ENCODE measurements around the gene CNGB1.
"Not testable (repeated sequence)": the region's sequence is repeated elsewhere in the genome, so short reads cannot be mapped to it uniquely, and the experiment has no call there.

CNGB1 gene

DNA sequence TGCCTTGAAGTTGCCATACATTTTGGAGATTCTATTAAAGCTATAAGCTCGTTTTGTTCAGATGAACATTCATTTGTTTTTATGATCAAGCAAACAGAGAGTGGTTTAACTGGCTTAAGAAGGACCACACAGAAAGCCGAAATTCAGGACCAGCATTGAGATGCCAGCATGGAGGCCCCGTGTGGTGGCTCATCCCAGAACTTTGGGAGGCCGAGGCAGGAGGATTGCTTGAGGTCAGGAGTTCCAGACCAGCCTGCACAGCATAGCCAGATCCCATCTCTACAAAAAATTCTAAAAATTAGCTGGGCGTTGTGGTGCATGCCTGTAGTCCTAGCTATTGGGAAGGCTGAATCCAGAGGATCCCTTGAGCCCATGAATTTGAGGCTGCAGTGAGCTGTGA, 122.7 kb downstream of the CNGB1 start:
- H3K36me3 ChIP-seq (ENCODE audit: control insufficient read depth, insufficient read depth, low read length), result no peaks in the 10 kb centered on the region
- no peak overlapping the region for H3K9ac ChIP-seq (ENCODE audit: low read depth, low read length)
- no peaks in the 10 kb centered on the region for H3K27me3 ChIP-seq (ENCODE audit: control insufficient read depth, insufficient read depth, low read length)

GRCh38 chr16:57846931-57847330, 124.0 kb downstream of the CNGB1 start:
- not testable (repeated sequence) for H3K9me3 ChIP-seq (ENCODE audit: control insufficient read depth, insufficient read depth, low read length); H3K9ac ChIP-seq (ENCODE audit: low read depth, low read length); H3K27me3 ChIP-seq (ENCODE audit: control insufficient read depth, insufficient read depth, low read length); H3K36me3 ChIP-seq (ENCODE audit: control insufficient read depth, insufficient read depth, low read length)
- H3K4me3 ChIP-seq (ENCODE audit: low read depth, low read length), result peak overlapping the region; percentile 14
- H3K4me1 ChIP-seq (ENCODE audit: control insufficient read depth, insufficient read depth, low read length), result peaks cover 11% of the 10 kb centered on the region

More for the DNA sequence above, 122.7 kb downstream of the CNGB1 start:
- Histone ChIP-seq H3K4me1 (ENCODE audit: control insufficient read depth, insufficient read depth, low read length) (peaks cover 11% of the 10 kb centered on the region), H3K4me3 (ENCODE audit: low read depth, low read length) (no peak overlapping the region), H3K9me3 (ENCODE audit: control insufficient read depth, insufficient read depth, low read length) (no peaks in the 10 kb centered on the region)

DNA sequence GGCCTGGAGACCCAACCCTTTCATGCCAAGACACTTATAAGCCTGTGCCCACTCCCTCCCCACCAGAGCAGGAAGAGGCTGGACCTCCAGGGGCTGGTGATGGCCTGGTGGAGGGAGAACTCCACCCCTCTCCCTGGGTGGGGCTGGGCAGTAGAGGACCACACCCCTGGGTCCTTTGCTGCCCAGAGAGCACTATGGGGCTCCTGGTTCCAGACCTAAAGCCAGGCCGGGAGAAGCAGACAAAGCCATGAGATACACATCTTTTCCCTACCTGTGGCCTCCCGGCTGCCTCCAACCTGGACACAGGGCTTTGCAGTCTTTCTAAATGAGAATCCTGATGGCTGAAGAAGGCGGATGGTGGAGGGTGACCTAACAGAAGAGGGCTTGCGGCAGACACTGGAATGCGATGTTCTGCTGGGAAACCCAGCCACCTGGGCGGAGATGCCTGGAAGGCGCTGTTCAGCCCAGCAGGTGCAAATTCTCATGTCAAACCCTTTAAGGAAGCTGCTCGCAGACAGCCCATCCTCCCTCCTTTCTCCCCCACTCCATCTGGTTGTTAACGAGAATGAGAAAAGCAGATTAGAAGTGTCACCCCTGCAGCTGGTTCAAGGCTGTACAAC, 124.7 kb downstream of the CNGB1 start:
- Histone ChIP-seq H3K9me3 (ENCODE audit: control insufficient read depth, insufficient read depth, low read length) (no peaks in the 10 kb centered on the region), H3K27me3 (ENCODE audit: control insufficient read depth, insufficient read depth, low read length) (no peaks in the 10 kb centered on the region), H3K4me1 (ENCODE audit: control insufficient read depth, insufficient read depth, low read length) (peaks cover 11% of the 10 kb centered on the region), H3K4me3 (ENCODE audit: low read depth, low read length) (peak overlapping the region; percentile 14), H3K36me3 (ENCODE audit: control insufficient read depth, insufficient read depth, low read length) (no peaks in the 10 kb centered on the region), H3K9ac (ENCODE audit: low read depth, low read length) (no peak overlapping the region)

GRCh38 chr16:57845115-57845514, 125.8 kb downstream of the CNGB1 start:
- Histone ChIP-seq H3K4me1 (ENCODE audit: control insufficient read depth, insufficient read depth, low read length) (peaks cover 11% of the 10 kb centered on the region), H3K9me3 (ENCODE audit: control insufficient read depth, insufficient read depth, low read length) (no peaks in the 10 kb centered on the region), H3K4me3 (ENCODE audit: low read depth, low read length) (no peak overlapping the region), H3K9ac (ENCODE audit: low read depth, low read length) (no peak overlapping the region), H3K36me3 (ENCODE audit: control insufficient read depth, insufficient read depth, low read length) (no peaks in the 10 kb centered on the region), H3K27me3 (ENCODE audit: control insufficient read depth, insufficient read depth, low read length) (no peaks in the 10 kb centered on the region)

DNA sequence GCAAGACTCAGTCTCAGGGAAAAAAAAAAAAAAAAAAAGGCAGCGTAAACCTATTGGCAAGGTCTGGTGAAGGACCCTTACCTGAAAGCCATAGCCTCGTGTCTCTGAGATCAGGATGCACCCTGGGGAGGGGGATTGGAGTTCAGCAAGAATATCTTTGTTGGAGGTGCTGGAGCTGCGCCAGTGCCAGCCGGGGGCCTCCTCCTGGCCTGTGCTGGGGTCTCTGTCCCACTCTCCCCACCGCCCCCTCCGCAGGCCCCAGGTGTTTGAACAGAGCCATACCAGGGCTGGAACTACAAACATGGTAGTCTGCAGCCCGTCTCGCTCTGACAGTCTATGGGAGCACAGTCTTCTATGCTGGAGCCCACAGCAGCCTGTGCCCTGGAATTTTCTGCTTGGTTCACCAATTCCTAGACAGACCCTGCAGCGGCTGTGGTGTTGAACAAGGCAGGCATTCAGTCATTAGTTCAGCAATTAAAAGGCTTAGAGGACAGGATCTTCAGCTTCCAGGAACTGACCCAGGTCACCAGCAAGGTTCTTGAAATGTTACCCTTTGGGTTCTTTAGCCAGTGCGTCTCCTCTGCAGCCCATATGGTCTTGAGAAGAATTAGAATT, 126.4 kb downstream of the CNGB1 start:
- Histone ChIP-seq H3K9me3 (ENCODE audit: control insufficient read depth, insufficient read depth, low read length) (no peaks in the 10 kb centered on the region), H3K27me3 (ENCODE audit: control insufficient read depth, insufficient read depth, low read length) (no peaks in the 10 kb centered on the region), H3K36me3 (ENCODE audit: control insufficient read depth, insufficient read depth, low read length) (no peaks in the 10 kb centered on the region), H3K9ac (ENCODE audit: low read depth, low read length) (no peak overlapping the region), H3K4me1 (ENCODE audit: control insufficient read depth, insufficient read depth, low read length) (peaks cover 11% of the 10 kb centered on the region), H3K4me3 (ENCODE audit: low read depth, low read length) (no peak overlapping the region)

DNA sequence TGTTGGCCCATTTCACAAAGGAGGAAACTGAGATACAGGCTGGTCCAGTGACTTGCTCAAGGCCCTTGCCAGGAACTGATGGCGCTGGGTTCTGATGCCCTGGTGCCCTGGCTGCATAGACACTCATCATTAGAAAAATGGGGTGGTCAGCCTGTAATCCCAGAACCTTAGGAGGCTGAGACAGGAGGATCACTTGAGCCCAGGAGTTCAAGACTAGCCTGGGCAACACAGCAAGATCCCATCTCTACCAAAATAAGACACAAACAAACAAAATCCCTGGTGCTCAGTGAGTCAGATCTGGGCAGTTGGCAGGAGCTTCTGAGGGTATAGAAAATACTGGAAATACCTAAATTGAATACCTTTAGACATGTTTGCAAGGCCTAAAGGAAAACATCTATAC, 127.5 kb downstream of the CNGB1 start:
- H3K27me3 ChIP-seq (ENCODE audit: control insufficient read depth, insufficient read depth, low read length), result no peaks in the 10 kb centered on the region
- H3K4me3 ChIP-seq (ENCODE audit: low read depth, low read length), result no peak overlapping the region
- no peaks in the 10 kb centered on the region for H3K9me3 ChIP-seq (ENCODE audit: control insufficient read depth, insufficient read depth, low read length)
- no peaks in the 10 kb centered on the region for H3K36me3 ChIP-seq (ENCODE audit: control insufficient read depth, insufficient read depth, low read length)
- H3K4me1 ChIP-seq (ENCODE audit: control insufficient read depth, insufficient read depth, low read length), result peaks cover 11% of the 10 kb centered on the region
- H3K9ac ChIP-seq (ENCODE audit: low read depth, low read length), result no peak overlapping the region

GRCh38 chr16:57842601-57843000, 128.3 kb downstream of the CNGB1 start:
- Histone ChIP-seq H3K4me1 (ENCODE audit: control insufficient read depth, insufficient read depth, low read length) (peaks cover 15% of the 10 kb centered on the region), H3K36me3 (ENCODE audit: control insufficient read depth, insufficient read depth, low read length) (no peaks in the 10 kb centered on the region), H3K9me3 (ENCODE audit: control insufficient read depth, insufficient read depth, low read length) (no peaks in the 10 kb centered on the region), H3K27me3 (ENCODE audit: control insufficient read depth, insufficient read depth, low read length) (no peaks in the 10 kb centered on the region), H3K4me3 (ENCODE audit: low read depth, low read length) (no peak overlapping the region), H3K9ac (ENCODE audit: low read depth, low read length) (no peak overlapping the region)

DNA sequence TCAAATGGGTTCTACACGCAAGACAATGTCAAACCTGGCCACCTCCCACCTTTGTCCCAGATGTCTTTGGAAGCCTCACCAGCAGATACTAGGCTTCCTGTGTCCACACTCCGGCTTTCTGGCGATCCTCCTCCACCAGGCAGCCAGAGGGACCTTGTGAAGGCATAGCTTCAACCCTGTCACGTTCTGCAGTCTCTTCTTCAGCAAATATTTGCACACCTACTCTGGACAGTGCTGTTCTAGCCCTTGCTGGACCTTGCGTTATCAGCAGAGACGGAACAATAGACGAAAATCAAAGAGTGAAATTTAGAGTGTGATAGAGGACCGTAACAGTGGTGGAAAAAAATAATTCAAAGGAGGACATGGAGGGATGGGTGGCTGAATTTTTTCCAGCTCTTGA, 130.1 kb downstream of the CNGB1 start:
- H3K36me3 ChIP-seq (ENCODE audit: control insufficient read depth, insufficient read depth, low read length), result no peaks in the 10 kb centered on the region
- H3K4me1 ChIP-seq (ENCODE audit: control insufficient read depth, insufficient read depth, low read length), result peaks cover 9% of the 10 kb centered on the region
- no peaks in the 10 kb centered on the region for H3K27me3 ChIP-seq (ENCODE audit: control insufficient read depth, insufficient read depth, low read length)
- H3K9me3 ChIP-seq (ENCODE audit: control insufficient read depth, insufficient read depth, low read length), result no peaks in the 10 kb centered on the region
- no peak overlapping the region for H3K4me3 ChIP-seq (ENCODE audit: low read depth, low read length)
- no peak overlapping the region for H3K9ac ChIP-seq (ENCODE audit: low read depth, low read length)

DNA sequence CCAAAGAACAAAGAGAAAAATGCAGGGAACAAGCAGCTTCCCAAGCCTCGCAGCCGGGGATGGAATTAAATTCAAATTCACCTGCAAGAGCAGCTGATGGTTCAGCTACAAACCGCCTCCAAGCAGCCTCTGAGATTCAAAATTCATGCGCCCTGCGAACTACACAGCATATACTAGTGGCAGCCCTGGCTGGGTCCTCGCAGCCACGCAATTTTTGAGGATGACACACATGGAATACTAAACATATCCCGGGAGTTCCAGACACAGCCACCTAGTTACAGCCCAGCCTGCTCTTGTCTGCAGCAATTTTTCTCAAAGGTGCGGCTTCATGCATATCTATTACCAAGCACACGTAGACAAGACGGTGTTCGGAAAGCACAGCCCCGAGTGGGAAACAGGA, 132.8 kb downstream of the CNGB1 start:
- no peaks in the 10 kb centered on the region for H3K9me3 ChIP-seq (ENCODE audit: control insufficient read depth, insufficient read depth, low read length)
- H3K4me1 ChIP-seq (ENCODE audit: control insufficient read depth, insufficient read depth, low read length), result peaks cover 7% of the 10 kb centered on the region

GRCh38 chr16:57837305-57838125, 133.4 kb downstream of the CNGB1 start:
- no peak overlapping the region for H3K4me3 ChIP-seq (ENCODE audit: low read depth, low read length)
- H3K9ac ChIP-seq (ENCODE audit: low read depth, low read length), result no peak overlapping the region
- H3K4me1 ChIP-seq (ENCODE audit: control insufficient read depth, insufficient read depth, low read length), result peaks cover 7% of the 10 kb centered on the region
- H3K27me3 ChIP-seq (ENCODE audit: control insufficient read depth, insufficient read depth, low read length), result no peaks in the 10 kb centered on the region
- no peaks in the 10 kb centered on the region for H3K36me3 ChIP-seq (ENCODE audit: control insufficient read depth, insufficient read depth, low read length)
- no peaks in the 10 kb centered on the region for H3K9me3 ChIP-seq (ENCODE audit: control insufficient read depth, insufficient read depth, low read length)

More for the DNA sequence above, 132.8 kb downstream of the CNGB1 start:
- no peak overlapping the region for H3K4me3 ChIP-seq (ENCODE audit: low read depth, low read length)
- no peaks in the 10 kb centered on the region for H3K36me3 ChIP-seq (ENCODE audit: control insufficient read depth, insufficient read depth, low read length)
- H3K9ac ChIP-seq (ENCODE audit: low read depth, low read length), result no peak overlapping the region
- H3K27me3 ChIP-seq (ENCODE audit: control insufficient read depth, insufficient read depth, low read length), result no peaks in the 10 kb centered on the region

- not testable (repeated sequence) for H3K27me3 ChIP-seq (ENCODE audit: control insufficient read depth, insufficient read depth, low read length); H3K9ac ChIP-seq (ENCODE audit: low read depth, low read length); H3K4me1 ChIP-seq (ENCODE audit: control insufficient read depth, insufficient read depth, low read length); H3K4me3 ChIP-seq (ENCODE audit: low read depth, low read length); H3K9me3 ChIP-seq (ENCODE audit: control insufficient read depth, insufficient read depth, low read length); H3K36me3 ChIP-seq (ENCODE audit: control insufficient read depth, insufficient read depth, low read length)
These were observed 135.5 kb downstream of the CNGB1 start for GRCh38 chr16:57835439-57835838.

- no peaks in the 10 kb centered on the region for H3K27me3 ChIP-seq (ENCODE audit: control insufficient read depth, insufficient read depth, low read length)
- H3K9me3 ChIP-seq (ENCODE audit: control insufficient read depth, insufficient read depth, low read length), result no peaks in the 10 kb centered on the region
- peaks cover 9% of the 10 kb centered on the region for H3K4me1 ChIP-seq (ENCODE audit: control insufficient read depth, insufficient read depth, low read length)
- no peaks in the 10 kb centered on the region for H3K36me3 ChIP-seq (ENCODE audit: control insufficient read depth, insufficient read depth, low read length)
- H3K9ac ChIP-seq (ENCODE audit: low read depth, low read length), result no peak overlapping the region
- H3K4me3 ChIP-seq (ENCODE audit: low read depth, low read length), result no peak overlapping the region
These were observed 136.0 kb downstream of the CNGB1 start for GRCh38 chr16:57834936-57835335.

Measured in iPS-15b (cell line).